Subcutaneous abdominal adipose tissue (tissue), 5 donors: ENCODE results near the gene MBNL2.

Experiments used
- H3K27ac ChIP-seq: one replicate; pipeline ENCODE4 v1.7.0; 2013; ENCODE audit warnings: low read depth, mild to moderate bottlenecking, inconsistent platforms, low read length, moderate library complexity
- H3K27me3 ChIP-seq, 5 donors: one replicate each; pipeline ENCODE4 v1.7.0; 2013; ENCODE audit warnings: low read length in 5 of 5, inconsistent platforms in 1 of 5; ENCODE audit not compliant: control insufficient read depth in 5 of 5, insufficient read depth in 4 of 5
- H3K36me3 ChIP-seq, 5 donors: one replicate each; pipeline ENCODE4 v1.7.0; 2013; ENCODE audit warnings: low read length in 5 of 5; ENCODE audit not compliant: control insufficient read depth in 5 of 5, insufficient read depth in 5 of 5
- H3K4me1 ChIP-seq, 5 donors: one replicate each; pipeline ENCODE4 v1.7.0; 2013; ENCODE audit warnings: low read length in 5 of 5, mild to moderate bottlenecking in 3 of 5, moderate library complexity in 1 of 5; ENCODE audit not compliant: control insufficient read depth in 5 of 5, insufficient read depth in 5 of 5
- H3K4me3 ChIP-seq, 5 donors: one replicate each; pipeline ENCODE4 v1.7.0; 2013; ENCODE audit warnings: low read length in 5 of 5, low read depth in 1 of 5
- H3K9ac ChIP-seq, 5 donors: one replicate each; pipeline ENCODE4 v1.7.0; 2013; ENCODE audit warnings: low read length in 5 of 5, mild to moderate bottlenecking in 4 of 5, moderate library complexity in 3 of 5
- H3K9me3 ChIP-seq, 5 donors: one replicate each; pipeline ENCODE4 v1.7.0; 2013; ENCODE audit warnings: low read length in 5 of 5; ENCODE audit not compliant: control insufficient read depth in 5 of 5
- donor health status: healthy.
- donor health status: healthy.
- donor health status: healthy.
- donor health status: healthy.
- donor health status: healthy.

The MBNL2 gene

GRCh38 chr13:97276862-97277269 is 54.7 kb downstream of the MBNL2 start:
- Histone ChIP-seq H3K9me3 (no peaks in the 10 kb centered on the region), H3K27me3 (no peaks in the 10 kb centered on the region), H3K36me3 (peaks cover 0 to 19% (median 9%) of the 10 kb centered on the region in 5 donors), H3K4me3 (no peak overlapping the region), H3K9ac (peak overlapping the region in 1 of 5 donors; percentile 24), H3K4me1 (peaks cover 2 to 73% (median 58%) of the 10 kb centered on the region in 5 donors), H3K27ac (peak overlapping the region; percentile 66)

- H3K9ac ChIP-seq: no peak overlapping the region
These were observed 56.6 kb downstream of the MBNL2 start for GRCh38 chr13:97278435-97279411.

GRCh38 chr13:97279913-97280312 is 57.8 kb downstream of the MBNL2 start:
- Histone ChIP-seq H3K4me3 (no peak overlapping the region), H3K27ac (peak overlapping the region; percentile 66), H3K9me3 (no peaks in the 10 kb centered on the region), H3K27me3 (no peaks in the 10 kb centered on the region), H3K36me3 (peaks cover 0 to 23% (median 9%) of the 10 kb centered on the region in 5 donors), H3K9ac (no peak overlapping the region), H3K4me1 (peaks cover 2 to 65% (median 58%) of the 10 kb centered on the region in 5 donors)

More at GRCh38 chr13:97278435-97279411, 56.6 kb downstream of the MBNL2 start:
- H3K9me3 ChIP-seq: no peaks in the 10 kb centered on the region
- peak overlapping the region; percentile 66 for H3K27ac ChIP-seq
- H3K36me3 ChIP-seq: peaks cover 0 to 23% (median 9%) of the 10 kb centered on the region in 5 donors
- H3K4me1 ChIP-seq: peaks cover 2 to 68% (median 58%) of the 10 kb centered on the region in 5 donors
- no peak overlapping the region for H3K4me3 ChIP-seq
- no peaks in the 10 kb centered on the region for H3K27me3 ChIP-seq

DNA sequence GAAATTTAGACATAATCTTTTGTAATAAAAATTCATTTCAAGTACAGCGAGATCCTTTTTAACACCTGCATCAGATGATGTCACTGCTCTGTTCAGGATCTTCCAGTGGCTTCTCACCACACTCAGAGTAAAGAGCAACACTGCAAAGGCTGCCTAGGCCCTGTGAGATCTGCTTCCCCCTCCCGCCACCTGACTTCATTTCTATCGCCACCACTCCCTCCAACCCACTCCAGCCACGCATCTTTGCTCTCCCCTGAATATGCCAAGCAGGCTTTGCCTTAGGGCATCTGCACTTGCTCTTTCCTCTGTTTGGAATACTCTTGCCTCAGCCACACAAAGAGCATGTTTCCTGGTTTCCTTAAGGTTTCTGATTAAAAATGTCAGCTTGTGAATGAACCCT is 58.3 kb downstream of the MBNL2 start:
- peaks cover 0 to 23% (median 9%) of the 10 kb centered on the region in 5 donors for H3K36me3 ChIP-seq
- no peaks in the 10 kb centered on the region for H3K27me3 ChIP-seq
- no peaks in the 10 kb centered on the region for H3K9me3 ChIP-seq
- peak overlapping the region in 1 of 5 donors; percentile 37 for H3K9ac ChIP-seq
- H3K27ac ChIP-seq: peak overlapping the region; percentile 66
- peaks cover 2 to 63% (median 56%) of the 10 kb centered on the region in 5 donors for H3K4me1 ChIP-seq
- H3K4me3 ChIP-seq: no peak overlapping the region

- Histone ChIP-seq H3K27me3 (no peaks in the 10 kb centered on the region), H3K9ac (no peak overlapping the region), H3K4me1 (peaks cover 2 to 57% (median 51%) of the 10 kb centered on the region in 5 donors), H3K9me3 (no peaks in the 10 kb centered on the region), H3K27ac (peak overlapping the region; percentile 66), H3K4me3 (no peak overlapping the region), H3K36me3 (peaks cover 0 to 18% (median 6%) of the 10 kb centered on the region in 5 donors)
These were observed 58.9 kb downstream of the MBNL2 start for GRCh38 chr13:97281028-97281427.

- peaks cover 2 to 45% (median 42%) of the 10 kb centered on the region in 5 donors for H3K4me1 ChIP-seq
- no peak overlapping the region for H3K4me3 ChIP-seq
- H3K36me3 ChIP-seq: peaks cover 0 to 9% (median 0%) of the 10 kb centered on the region in 5 donors
- H3K9ac ChIP-seq: no peak overlapping the region
- H3K27me3 ChIP-seq: no peaks in the 10 kb centered on the region
- no peaks in the 10 kb centered on the region for H3K9me3 ChIP-seq
- no peak overlapping the region for H3K27ac ChIP-seq
These were observed 60.6 kb downstream of the MBNL2 start for GRCh38 chr13:97282705-97283104.

- H3K4me3 ChIP-seq: no peak overlapping the region
- H3K9ac ChIP-seq: no peak overlapping the region
- peaks cover 0 to 9% (median 0%) of the 10 kb centered on the region in 5 donors for H3K36me3 ChIP-seq
- H3K27me3 ChIP-seq: no peaks in the 10 kb centered on the region
- H3K27ac ChIP-seq: peak overlapping the region; percentile 20
- no peaks in the 10 kb centered on the region for H3K9me3 ChIP-seq
- peaks cover 2 to 44% (median 39%) of the 10 kb centered on the region in 5 donors for H3K4me1 ChIP-seq
These were observed 61.8 kb downstream of the MBNL2 start for GRCh38 chr13:97283888-97284287.

GRCh38 chr13:97284558-97284957 is 62.4 kb downstream of the MBNL2 start:
- Histone ChIP-seq H3K36me3 (peaks cover 0 to 9% (median 0%) of the 10 kb centered on the region in 5 donors), H3K4me1 (peaks cover 2 to 37% (median 32%) of the 10 kb centered on the region in 5 donors), H3K27ac (peak overlapping the region; percentile 43), H3K27me3 (no peaks in the 10 kb centered on the region), H3K4me3 (no peak overlapping the region), H3K9ac (no peak overlapping the region), H3K9me3 (no peaks in the 10 kb centered on the region)

GRCh38 chr13:97285221-97285955 is 63.3 kb downstream of the MBNL2 start:
- H3K27me3 ChIP-seq: no peaks in the 10 kb centered on the region
- H3K9me3 ChIP-seq: no peaks in the 10 kb centered on the region
- no peak overlapping the region for H3K9ac ChIP-seq
- peaks cover 0 to 9% (median 0%) of the 10 kb centered on the region in 5 donors for H3K36me3 ChIP-seq
- H3K27ac ChIP-seq: peak overlapping the region; percentile 43
- peaks cover 2 to 34% (median 24%) of the 10 kb centered on the region in 5 donors for H3K4me1 ChIP-seq
- no peak overlapping the region for H3K4me3 ChIP-seq
